ENCODE data around the gene MED13L.

DNA sequence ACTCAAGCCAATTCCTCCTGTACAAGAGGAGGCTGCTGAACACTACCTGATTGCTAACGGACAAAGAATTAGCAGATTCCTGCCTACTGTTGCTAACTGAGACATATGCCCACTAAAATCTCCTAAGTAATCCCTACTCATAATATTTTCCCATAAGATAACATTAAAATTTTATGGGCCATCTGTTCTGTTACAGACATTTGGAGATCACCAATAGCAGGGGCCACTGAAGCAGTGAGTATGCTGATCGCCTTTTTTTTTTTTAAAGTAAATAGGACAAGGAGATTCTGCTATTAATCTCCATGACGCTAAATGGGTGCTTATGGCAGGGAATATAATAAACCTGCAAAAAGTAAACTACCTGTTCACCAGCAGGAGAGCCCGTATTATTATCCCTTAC is 292.9 kb downstream of the MED13L start:
- TF ChIP-seq EZH2 (IDR thresholded peaks at IDR 0.05; ENCODE audit: borderline replicate concordance, low read length): no peak
- TF ChIP-seq, protein P1, sequence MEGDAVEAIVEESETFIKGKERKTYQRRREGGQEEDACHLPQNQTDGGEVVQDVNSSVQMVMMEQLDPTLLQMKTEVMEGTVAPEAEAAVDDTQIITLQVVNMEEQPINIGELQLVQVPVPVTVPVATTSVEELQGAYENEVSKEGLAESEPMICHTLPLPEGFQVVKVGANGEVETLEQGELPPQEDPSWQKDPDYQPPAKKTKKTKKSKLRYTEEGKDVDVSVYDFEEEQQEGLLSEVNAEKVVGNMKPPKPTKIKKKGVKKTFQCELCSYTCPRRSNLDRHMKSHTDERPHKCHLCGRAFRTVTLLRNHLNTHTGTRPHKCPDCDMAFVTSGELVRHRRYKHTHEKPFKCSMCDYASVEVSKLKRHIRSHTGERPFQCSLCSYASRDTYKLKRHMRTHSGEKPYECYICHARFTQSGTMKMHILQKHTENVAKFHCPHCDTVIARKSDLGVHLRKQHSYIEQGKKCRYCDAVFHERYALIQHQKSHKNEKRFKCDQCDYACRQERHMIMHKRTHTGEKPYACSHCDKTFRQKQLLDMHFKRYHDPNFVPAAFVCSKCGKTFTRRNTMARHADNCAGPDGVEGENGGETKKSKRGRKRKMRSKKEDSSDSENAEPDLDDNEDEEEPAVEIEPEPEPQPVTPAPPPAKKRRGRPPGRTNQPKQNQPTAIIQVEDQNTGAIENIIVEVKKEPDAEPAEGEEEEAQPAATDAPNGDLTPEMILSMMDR (conservative IDR thresholded peaks at IDR 0.05 in 1 of 2, IDR thresholded peaks at IDR 0.05 in 1 of 2; ENCODE audit: extremely low read depth in 1 of 2, insufficient read depth in 1 of 2, low read depth in 1 of 2, low read length in 2 of 2): no peak
